ENCODE measurements around the gene KRT23. TPM values are rescaled to one million over a fixed set of nuclear protein-coding genes. Genes with fewer than 3 reads are reported as not detected.

The KRT23 gene, protein sequence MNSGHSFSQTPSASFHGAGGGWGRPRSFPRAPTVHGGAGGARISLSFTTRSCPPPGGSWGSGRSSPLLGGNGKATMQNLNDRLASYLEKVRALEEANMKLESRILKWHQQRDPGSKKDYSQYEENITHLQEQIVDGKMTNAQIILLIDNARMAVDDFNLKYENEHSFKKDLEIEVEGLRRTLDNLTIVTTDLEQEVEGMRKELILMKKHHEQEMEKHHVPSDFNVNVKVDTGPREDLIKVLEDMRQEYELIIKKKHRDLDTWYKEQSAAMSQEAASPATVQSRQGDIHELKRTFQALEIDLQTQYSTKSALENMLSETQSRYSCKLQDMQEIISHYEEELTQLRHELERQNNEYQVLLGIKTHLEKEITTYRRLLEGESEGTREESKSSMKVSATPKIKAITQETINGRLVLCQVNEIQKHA
- total RNA-seq = not detected in 2 replicates

DNA sequence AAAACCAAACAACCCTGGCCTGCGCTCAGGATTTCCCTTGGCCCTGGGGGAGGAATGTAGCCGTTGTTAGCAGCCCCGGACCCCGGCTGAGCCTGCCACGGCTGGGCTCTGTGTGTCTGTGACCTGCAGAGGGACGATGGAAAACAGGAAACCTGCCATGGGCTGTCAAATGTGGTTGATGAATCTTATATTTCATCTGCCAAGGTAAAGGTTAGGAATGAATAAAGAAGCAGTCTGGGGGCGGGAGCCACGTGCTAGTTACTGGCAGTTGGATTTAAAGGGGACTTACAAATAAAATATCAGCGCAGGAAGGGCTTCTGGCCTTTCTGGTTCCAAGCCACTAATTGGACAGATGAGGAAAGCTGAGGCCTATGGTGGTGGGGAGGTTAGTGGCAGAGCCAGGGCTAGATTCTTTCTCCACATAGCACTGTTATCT lies at the start of gene KRT23:
KRT23 (minus strand) TSS at position 263 of the 436 bp plus-strand sequence. CDS start 1,043 bp downstream, outside the sequence.

DNA sequence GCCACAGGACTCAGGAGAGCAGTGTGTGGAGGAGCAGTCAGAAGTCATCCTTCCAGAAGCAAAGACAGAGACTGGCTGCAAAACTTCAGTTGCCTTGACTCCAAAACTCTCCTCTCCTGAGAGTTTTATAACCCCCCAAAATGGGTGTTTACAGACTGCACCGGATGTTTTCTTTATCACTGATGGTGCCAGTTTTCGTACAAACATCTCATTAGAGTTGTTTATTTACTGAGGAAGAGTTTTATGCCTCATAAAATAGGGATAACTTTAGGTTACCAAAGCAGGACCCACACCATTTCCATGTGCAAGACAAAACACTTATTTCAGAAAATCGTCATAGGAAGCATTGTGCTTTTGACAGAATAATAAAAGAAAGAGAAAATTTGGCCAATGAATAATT lies 46.8 kb upstream of the KRT23 start, which contains the start of gene KRT40:
KRT40 (minus strand) TSS at position 101 of the 400 bp plus-strand sequence; CDS start at position 48, 53 bp downstream.

DNA sequence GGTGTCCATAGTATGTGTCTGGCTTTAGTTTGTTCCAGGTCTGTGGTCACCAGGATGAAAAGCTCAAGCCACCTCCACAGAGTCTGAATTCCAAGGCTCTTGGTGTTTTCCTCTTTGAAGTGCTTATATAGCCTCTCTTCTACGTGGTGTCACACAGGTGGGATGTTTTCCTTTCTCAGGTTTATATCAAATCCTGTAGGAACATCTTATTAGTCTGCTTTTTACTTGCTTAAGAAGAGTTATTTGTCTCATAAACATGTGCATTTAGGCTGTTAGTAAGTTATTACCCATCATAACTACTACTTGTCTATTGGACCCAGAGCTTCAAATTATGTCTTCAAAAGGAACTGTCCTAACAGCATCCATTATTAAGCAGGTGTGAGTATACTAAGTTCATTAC lies 29.4 kb upstream of the KRT23 start, which contains the start of gene KRT39:
KRT39 (minus strand) TSS at position 101 of the 400 bp plus-strand sequence; CDS start at position 9, 92 bp downstream.

DNA sequence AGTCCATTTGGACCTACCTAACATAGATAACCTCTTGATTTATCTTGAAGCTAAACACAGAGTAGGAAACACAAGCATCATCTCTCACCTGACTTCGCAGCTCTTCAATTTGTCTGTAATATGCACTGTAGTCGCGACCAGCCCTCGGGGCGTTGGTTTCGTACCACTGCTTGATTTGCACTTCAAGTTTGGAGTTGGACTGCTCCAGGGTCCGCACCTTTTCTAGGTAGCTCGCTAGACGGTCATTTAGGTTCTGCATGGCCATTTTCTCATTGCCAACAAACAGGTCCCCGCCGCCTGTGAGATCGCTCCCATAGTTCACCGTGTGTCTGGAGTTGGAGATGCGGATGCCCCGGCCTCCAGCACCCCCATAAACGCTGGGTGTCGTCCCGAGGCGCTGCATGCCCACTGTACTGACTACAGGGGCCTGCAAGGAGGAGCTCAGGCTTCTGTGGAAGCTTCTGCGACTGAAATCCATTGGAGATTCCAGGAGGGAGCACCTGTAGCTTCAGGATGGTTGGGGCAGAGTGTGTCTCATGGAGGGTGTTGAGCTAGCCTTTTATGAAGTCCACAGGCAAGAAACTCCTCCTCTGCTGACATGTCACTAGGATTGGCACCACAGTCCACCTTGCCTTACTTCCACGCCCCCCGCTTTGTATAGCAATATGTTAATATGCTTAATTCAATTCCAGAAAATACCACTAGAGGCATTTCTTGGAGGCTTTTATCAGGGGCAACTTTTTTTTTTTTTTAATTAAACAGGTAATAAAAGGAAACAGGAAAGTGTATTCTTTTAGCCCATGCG lies 52.5 kb downstream of the KRT23 start, which contains the start of gene KRT20:
KRT20 (minus strand) TSS at position 535 of the 805 bp plus-strand sequence; CDS start at position 478, 57 bp downstream.

Other genes with a start within 250 kb of the KRT23 start
- not detected in 2 replicates for gene KRT24, start 233.9 kb downstream of the KRT23 start, total RNA-seq
- not detected in 2 replicates for gene KRT25, start 182.3 kb downstream of the KRT23 start, total RNA-seq
- gene KRT26, start 165.4 kb downstream of the KRT23 start, total RNA-seq = not detected in 2 replicates
- not detected in 2 replicates for gene KRT27, start 155.1 kb downstream of the KRT23 start, total RNA-seq
- not detected in 2 replicates for gene KRT28, start 137.7 kb downstream of the KRT23 start, total RNA-seq
- 18.0 and 18.8 TPM in 2 replicates for gene KRT10, start 115.0 kb downstream of the KRT23 start, total RNA-seq
- gene KRT12, start 70.4 kb downstream of the KRT23 start, total RNA-seq = not detected in 2 replicates
- gene KRT20, start 52.4 kb downstream of the KRT23 start, total RNA-seq = not detected in 2 replicates
- not detected in 2 replicates for gene KRT39, start 29.3 kb upstream of the KRT23 start, total RNA-seq
- not detected in 2 replicates for gene KRT40, start 46.7 kb upstream of the KRT23 start, total RNA-seq
- gene KRTAP3-3, start 56.5 kb upstream of the KRT23 start, total RNA-seq = not detected in 2 replicates
- not detected in 2 replicates for gene KRTAP3-2, start 62.3 kb upstream of the KRT23 start, total RNA-seq
- not detected in 2 replicates for gene KRTAP3-1, start 71.5 kb upstream of the KRT23 start, total RNA-seq
- gene KRTAP1-5, start 89.6 kb upstream of the KRT23 start, total RNA-seq = not detected in 2 replicates
- gene KRTAP1-4, start 92.5 kb upstream of the KRT23 start, total RNA-seq = not detected in 2 replicates
- not detected in 2 replicates for gene KRTAP1-3, start 97.2 kb upstream of the KRT23 start, total RNA-seq
- not detected in 2 replicates for gene KRTAP1-1, start 103.8 kb upstream of the KRT23 start, total RNA-seq
- not detected in 2 replicates for gene KRTAP2-1, start 109.7 kb upstream of the KRT23 start, total RNA-seq
- gene KRTAP2-2, start 117.6 kb upstream of the KRT23 start, total RNA-seq = not detected in 2 replicates
- not detected in 2 replicates for gene KRTAP2-3, start 122.5 kb upstream of the KRT23 start, total RNA-seq
- not detected in 2 replicates for gene KRTAP2-4, start 128.2 kb upstream of the KRT23 start, total RNA-seq
- gene KRTAP4-7, start 146.5 kb upstream of the KRT23 start, total RNA-seq = not detected in 2 replicates
- gene KRTAP4-8, start 160.5 kb upstream of the KRT23 start, total RNA-seq = not detected in 2 replicates
- gene KRTAP4-16, start 164.6 kb upstream of the KRT23 start, total RNA-seq = not detected in 2 replicates
- not detected in 2 replicates for gene KRTAP4-9, start 167.7 kb upstream of the KRT23 start, total RNA-seq
- not detected in 2 replicates for gene KRTAP4-11, start 180.7 kb upstream of the KRT23 start, total RNA-seq
- gene KRTAP4-12, start 186.5 kb upstream of the KRT23 start, total RNA-seq = not detected in 2 replicates
- not detected in 2 replicates for gene KRTAP4-6, start 202.9 kb upstream of the KRT23 start, total RNA-seq
- not detected in 2 replicates for gene KRTAP4-5, start 212.2 kb upstream of the KRT23 start, total RNA-seq
- not detected in 2 replicates for gene KRTAP4-4, start 223.1 kb upstream of the KRT23 start, total RNA-seq
- not detected in 2 replicates for gene KRTAP4-3, start 230.6 kb upstream of the KRT23 start, total RNA-seq
- not detected in 2 replicates for gene KRTAP4-2, start 240.6 kb upstream of the KRT23 start, total RNA-seq
- not detected in 2 replicates for gene KRTAP4-1, start 247.3 kb upstream of the KRT23 start, total RNA-seq

Measured in pericardium fibroblast (primary cell).